Endothelial cell of umbilical vein (primary cell): Measurements from ENCODE around the gene SNTA1. TPM values are rescaled to one million over a fixed set of nuclear protein-coding genes. Genes with fewer than 3 reads are reported as not detected.
A peak's percentile ranks its signal among the peaks of the same experiment; 100 is the strongest.

Experiments
- BruUV-seq: library from RNA; stranded (reverse); fragments of 400-500 nt; replicated peaks from 2 replicates; lab custom pipeline; 2021; lab: Mats Ljungman, UMichigan
- CTCF ChIA-PET: fragments of 300-600, 350-600 bp; sonication (Branson Sonifier 250); formaldehyde crosslinking; loops from one replicate; lab custom pipeline; 2021; ENCODE audit warnings: antibody characterized with exemption, inconsistent platforms; lab: Charles Lee
- POLR2A ChIA-PET: fragments of 300-600, 350-600 bp; sonication (Branson Sonifier 250); formaldehyde crosslinking; loops from one replicate; lab custom pipeline; 2021; ENCODE audit warnings: antibody characterized with exemption, inconsistent platforms; lab: Charles Lee
- DNase-seq: peaks from one replicate; pipeline ENCODE4 v3.0.0-alpha.2; 2011; ENCODE audit warnings: low read depth, low spot score
- FAIRE-seq: peaks from 2 replicates; lab custom pipeline; 2011; peaks lifted over from hg19 to GRCh38; lab: Jason Lieb, UNC
- H2AFZ ChIP-seq: 2 replicates; pipeline ENCODE4 v1.6.0; 2012; ENCODE audit warnings: low read depth, low read length, control low read depth, inconsistent platforms
- H3K27ac ChIP-seq: 2 replicates; pipeline ENCODE4 v1.5.1; 2011; ENCODE audit warnings: low read depth, mild to moderate bottlenecking, control low read depth, low read length, moderate library complexity; ENCODE audit not compliant: insufficient read depth
- H3K27me3 ChIP-seq, 2 experiments: 2 replicates each; pipeline versions ENCODE4 v1.6.0 to v1.6.1; 2011; ENCODE audit warnings: low read length in 2 of 2, mixed read lengths in 1 of 2; ENCODE audit not compliant: control insufficient read depth in 2 of 2, insufficient read depth in 2 of 2
- H3K36me3 ChIP-seq, 2 experiments: 2 replicates in 1 of 2; 3 replicates in 1 of 2; pipeline ENCODE4 v1.5.1; 2011; ENCODE audit warnings: low read length in 2 of 2, mild to moderate bottlenecking in 1 of 2, moderate library complexity in 1 of 2; ENCODE audit not compliant: control insufficient read depth in 2 of 2, insufficient read depth in 2 of 2; ENCODE audit errors: extremely low read depth in 1 of 2
- H3K4me1 ChIP-seq: 3 replicates; pipeline ENCODE4 v1.5.1; 2011; ENCODE audit warnings: mild to moderate bottlenecking, low read length; ENCODE audit not compliant: control insufficient read depth, insufficient read depth; ENCODE audit errors: extremely low read depth
- H3K4me2 ChIP-seq: 2 replicates; pipeline ENCODE4 v1.6.1; 2011; ENCODE audit warnings: low read length, control low read depth, mixed read lengths; ENCODE audit not compliant: insufficient read depth
- H3K4me3 ChIP-seq, 3 experiments: fragments of 200-600 bp in 1 of 3; sonication (generic), shearing (Covaris generic) in 1 of 3; replicated peaks in 1 of 3; 2 replicates each; pipeline ENCODE4 v1.5.1; 2011 to 2016; ENCODE audit warnings: control low read depth in 3 of 3, low read length in 3 of 3, mild to moderate bottlenecking in 2 of 3, inconsistent platforms in 1 of 3, low read depth in 1 of 3, moderate library complexity in 1 of 3; ENCODE audit not compliant: insufficient read depth in 1 of 3
- H3K79me2 ChIP-seq: 2 replicates; pipeline ENCODE4 v1.6.0; 2012; ENCODE audit warnings: low read length, inconsistent platforms; ENCODE audit not compliant: control insufficient read depth, insufficient read depth
- H3K9ac ChIP-seq: replicated peaks from 2 replicates; pipeline ENCODE3; 2011; ENCODE audit warnings: low read length, control low read depth; ENCODE audit not compliant: insufficient read depth; ENCODE audit errors: extremely low read depth
- H3K9me1 ChIP-seq: replicated peaks from 3 replicates; pipeline ENCODE4 v1.6.0; 2011; ENCODE audit warnings: mild to moderate bottlenecking, low read length; ENCODE audit not compliant: control insufficient read depth, insufficient read depth; ENCODE audit errors: extremely low read depth
- H3K9me3 ChIP-seq: replicated peaks from 2 replicates; pipeline ENCODE4 v1.5.1; 2012; ENCODE audit warnings: low read length, inconsistent platforms; ENCODE audit not compliant: control insufficient read depth, insufficient read depth
- H4K20me1 ChIP-seq: replicated peaks from 2 replicates; pipeline ENCODE3; 2011; ENCODE audit warnings: mild to moderate bottlenecking, low read length; ENCODE audit not compliant: control insufficient read depth, insufficient read depth; ENCODE audit errors: extremely low read depth
- CTCF ChIP-seq, 2 donors: IDR thresholded peaks; 1 replicate in 1 of 2; 2 replicates in 1 of 2; pipeline ENCODE4 v1.5.1; 2011; ENCODE audit warnings: low read length in 2 of 2, mild to moderate bottlenecking in 2 of 2, moderate library complexity in 2 of 2, control low read depth in 1 of 2, inconsistent platforms in 1 of 2, low read depth in 1 of 2; ENCODE audit not compliant: insufficient read depth in 1 of 2; ENCODE audit errors: extremely low read depth in 1 of 2
- EZH2 ChIP-seq: IDR thresholded peaks from 2 replicates; pipeline ENCODE4 v1.6.1; 2012; ENCODE audit warnings: borderline replicate concordance, low read depth, mild to moderate bottlenecking, moderate library complexity, low read length, inconsistent platforms; ENCODE audit not compliant: severe bottlenecking
- FOS ChIP-seq: IDR thresholded peaks from 2 replicates; pipeline ENCODE4 v1.6.1; 2011; ENCODE audit warnings: mild to moderate bottlenecking, low read length, moderate library complexity, borderline replicate concordance; ENCODE audit not compliant: insufficient read depth
- GATA2 ChIP-seq: IDR thresholded peaks from 2 replicates; pipeline ENCODE4 v1.7.0; 2011; ENCODE audit warnings: low read depth, mild to moderate bottlenecking, moderate library complexity, mixed read lengths, low read length; ENCODE audit not compliant: insufficient read length, insufficient read depth
- JUN ChIP-seq: IDR thresholded peaks from 2 replicates; pipeline ENCODE4 v1.6.1; 2011; ENCODE audit warnings: borderline replicate concordance, low read depth; ENCODE audit not compliant: insufficient read length, insufficient read depth
- MYC ChIP-seq: IDR thresholded peaks from one replicate; pipeline ENCODE4 v1.6.1; 2011; ENCODE audit warnings: mild to moderate bottlenecking, low read depth, low read length
- POLR2A ChIP-seq: IDR thresholded peaks from 2 replicates; pipeline ENCODE4 v1.6.1; 2012; ENCODE audit warnings: low read depth, mild to moderate bottlenecking, control low read depth, low read length
- POLR2AphosphoS5 ChIP-seq: IDR thresholded peaks from 2 replicates; pipeline ENCODE4 v1.6.1; 2012; ENCODE audit warnings: low read depth, mild to moderate bottlenecking, control low read depth, low read length, moderate library complexity; ENCODE audit not compliant: insufficient read depth
- dilution Hi-C: fragments of 300-500 bp; cut with MboI; formaldehyde crosslinking; loops from one replicate; pipeline ENCODE4 v1.15.0; 2019; ENCODE audit warnings: low sequenced_read_pairs; ENCODE audit not compliant: extremely low pct_ligation_motif_present
- intact Hi-C: fragments of 100-400 bp; cut with micrococcal nuclease; formaldehyde crosslinking; loops from one replicate; pipeline ENCODE4 v1.10.0; 2022
- polyA plus RNA-seq, 4 experiments: library from polyadenylated mRNA; depleted of rRNA in 3 of 4; stranded (reverse) in 3 of 4; unstranded in 1 of 4; fragments of >200 nt; gene quantifications; 2 replicates each; pipeline versions ENCODE4 v1.2.1 to v1.2.3, GENCODE V29; 2011 to 2012; ENCODE audit warnings: missing spikeins in 1 of 4
- total RNA-seq: library from RNA; stranded (reverse); gene quantifications from 2 replicates; pipeline ENCODE4 v1.2.3, GENCODE V29; 2021
- TF ChIP-seq, protein P1 (sequence below): IDR thresholded peaks from 2 replicates; pipeline ENCODE4 v1.6.1; 2011; ENCODE audit not compliant: insufficient read depth, insufficient read length

The SNTA1 gene
- total and polyA plus RNA-seq, 2 donors (not counting 3 experiments of a cell fraction or from before 2014, with no cell fraction given): 5.2 to 6.0 TPM

GRCh38 chr20:33394718-33395117, 48.8 kb downstream of the SNTA1 start:
- no peaks in the 10 kb centered on the region for H4K20me1 ChIP-seq
- no peaks in the 10 kb centered on the region for H3K4me1 ChIP-seq
- dilution Hi-C loops (no loop called here), intact Hi-C loops (no loop called here)
- FAIRE-seq (no peak), DNase-seq (peak; percentile 7)
- H3K4me3 ChIP-seq: no peak overlapping the region
- H3K27me3 ChIP-seq: no peaks in the 10 kb centered on the region
- H3K9ac ChIP-seq: no peak overlapping the region
- CTCF ChIA-PET: interaction anchor here (1.0 to 1.1 kb wide), 2 partner anchors 273 to 673 kb away, joined by 4 to 5 read pairs; no protein-coding TSS in a partner anchor
- TF ChIP-seq MYC (no peak), CTCF (IDR thresholded peaks at IDR 0.05; ENCODE audit: extremely low read depth in 1 of 2, insufficient read depth in 1 of 2, low read depth in 1 of 2, low read length in 2 of 2) (peak in 1 of 2 donors; percentile 13), FOS (no peak)
- peaks cover 27% of the 10 kb centered on the region for H3K79me2 ChIP-seq
- no peaks in the 10 kb centered on the region for H3K9me3 ChIP-seq
- H3K36me3 ChIP-seq: peaks cover 6% of the 10 kb centered on the region in 2 experiments
- no TSS peak for BruUV-seq
- H3K9me1 ChIP-seq: no peaks in the 10 kb centered on the region
- no peak overlapping the region for H3K4me2 ChIP-seq
- POLR2A ChIA-PET: no interaction called here
- no peak overlapping the region for H2AFZ ChIP-seq
- no peak overlapping the region for H3K27ac ChIP-seq

- BruUV-seq: no TSS peak
- no peaks in the 10 kb centered on the region for H3K27me3 ChIP-seq
- H3K4me1 ChIP-seq: no peaks in the 10 kb centered on the region
- no peaks in the 10 kb centered on the region for H4K20me1 ChIP-seq
- FAIRE-seq: no peak
- no peak overlapping the region for H3K4me2 ChIP-seq
- no peak overlapping the region for H3K27ac ChIP-seq
- TF ChIP-seq CTCF (IDR thresholded peaks at IDR 0.05; ENCODE audit: extremely low read depth in 1 of 2, insufficient read depth in 1 of 2, low read depth in 1 of 2, low read length in 2 of 2): no peak
- no peak for TF ChIP-seq POLR2AphosphoS5
- TF ChIP-seq EZH2: no peak
- TF ChIP-seq FOS: no peak
- TF ChIP-seq POLR2A: no peak
- TF ChIP-seq MYC: no peak
- TF ChIP-seq, protein P1, sequence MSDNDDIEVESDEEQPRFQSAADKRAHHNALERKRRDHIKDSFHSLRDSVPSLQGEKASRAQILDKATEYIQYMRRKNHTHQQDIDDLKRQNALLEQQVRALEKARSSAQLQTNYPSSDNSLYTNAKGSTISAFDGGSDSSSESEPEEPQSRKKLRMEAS: no peak
- TF ChIP-seq JUN: no peak
- no peak for TF ChIP-seq GATA2
- H3K9ac ChIP-seq: no peak overlapping the region
- dilution Hi-C loops (no loop called here), intact Hi-C loops (no loop called here)
- H3K4me3 ChIP-seq: no peak overlapping the region
- H2AFZ ChIP-seq: no peak overlapping the region
- ChIA-PET POLR2A (no interaction called here), CTCF (interaction anchor here (1.2 kb wide), 1 partner anchor 260 kb away, joined by 3 read pairs; no protein-coding TSS in a partner anchor)
- H3K9me3 ChIP-seq: no peaks in the 10 kb centered on the region
- no peak for DNase-seq
- H3K79me2 ChIP-seq: peaks cover 16% of the 10 kb centered on the region
- no peaks in the 10 kb centered on the region for H3K9me1 ChIP-seq
- peaks cover 6% of the 10 kb centered on the region in 2 experiments for H3K36me3 ChIP-seq
Measured at GRCh38 chr20:33393609-33394008, 50.0 kb downstream of the SNTA1 start.
